Measurements from ENCODE around the gene PNCK.

- TF ChIP-seq ZBTB33 (CRISPR knock-in tag; IDR thresholded peaks at IDR 0.05) (no peak), USF2 (IDR thresholded peaks at IDR 0.05; ENCODE audit: low read depth, low read length) (no peak), USF2 (CRISPR knock-in tag; IDR thresholded peaks at IDR 0.05; ENCODE audit: borderline replicate concordance) (no peak), ZBTB40 (IDR thresholded peaks at IDR 0.05) (no peak), ZBTB40 (CRISPR knock-in tag; IDR thresholded peaks at IDR 0.05) (no peak), FOXK1 (CRISPR knock-in tag; IDR thresholded peaks at IDR 0.05; ENCODE audit: borderline replicate concordance, low read depth) (no peak), CCAR2 (optimal IDR thresholded peaks at IDR 0.05; ENCODE audit: low read depth, low read length) (no peak), KLF6 (CRISPR knock-in tag; IDR thresholded peaks at IDR 0.05) (no peak), SMAD1 (CRISPR knock-in tag; IDR thresholded peaks at IDR 0.05; ENCODE audit: borderline replicate concordance, low read depth) (no peak), JUND (CRISPR knock-in tag; IDR thresholded peaks at IDR 0.05) (no peak), NFIB (CRISPR knock-in tag; IDR thresholded peaks at IDR 0.05; ENCODE audit: borderline replicate concordance) (no peak)
- TF ChIP-seq, protein P1, sequence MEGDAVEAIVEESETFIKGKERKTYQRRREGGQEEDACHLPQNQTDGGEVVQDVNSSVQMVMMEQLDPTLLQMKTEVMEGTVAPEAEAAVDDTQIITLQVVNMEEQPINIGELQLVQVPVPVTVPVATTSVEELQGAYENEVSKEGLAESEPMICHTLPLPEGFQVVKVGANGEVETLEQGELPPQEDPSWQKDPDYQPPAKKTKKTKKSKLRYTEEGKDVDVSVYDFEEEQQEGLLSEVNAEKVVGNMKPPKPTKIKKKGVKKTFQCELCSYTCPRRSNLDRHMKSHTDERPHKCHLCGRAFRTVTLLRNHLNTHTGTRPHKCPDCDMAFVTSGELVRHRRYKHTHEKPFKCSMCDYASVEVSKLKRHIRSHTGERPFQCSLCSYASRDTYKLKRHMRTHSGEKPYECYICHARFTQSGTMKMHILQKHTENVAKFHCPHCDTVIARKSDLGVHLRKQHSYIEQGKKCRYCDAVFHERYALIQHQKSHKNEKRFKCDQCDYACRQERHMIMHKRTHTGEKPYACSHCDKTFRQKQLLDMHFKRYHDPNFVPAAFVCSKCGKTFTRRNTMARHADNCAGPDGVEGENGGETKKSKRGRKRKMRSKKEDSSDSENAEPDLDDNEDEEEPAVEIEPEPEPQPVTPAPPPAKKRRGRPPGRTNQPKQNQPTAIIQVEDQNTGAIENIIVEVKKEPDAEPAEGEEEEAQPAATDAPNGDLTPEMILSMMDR (CRISPR knock-in tag; IDR thresholded peaks at IDR 0.05), result no peak
These were observed 12.4 kb upstream of the PNCK start for GRCh38 chrX:153685751-153686696.

Measured in HepG2 (cell line).